T-helper 17 cell (primary cell): ENCODE results near the gene TRERF1. TPM values are rescaled to one million over a fixed set of nuclear protein-coding genes. Genes with fewer than 3 reads are reported as not detected.

Experiments
- ATAC-seq: fragments of 150-1000 bp; cut with Tn5 transposase; 2 replicates; pipeline ENCODE4 v1.10.0; 2021; ENCODE audit warnings: mild to moderate bottlenecking, moderate library complexity
- DNase-seq, 3 donors: peaks; one replicate each; pipeline versions ENCODE4 v3.0.0 to v3.0.0-alpha.2; 2020 to 2021
- H3K9me3 ChIP-seq: one replicate; pipeline ENCODE4 v1.7.0; 2013; ENCODE audit warnings: low read length, mild to moderate bottlenecking; ENCODE audit not compliant: control insufficient read depth, poor library complexity, severe bottlenecking
- H3K27ac Mint-ChIP-seq: one replicate; pipeline ENCODE4 v1.8.0; 2022; ENCODE audit warnings: mild to moderate bottlenecking, moderate library complexity, mixed read lengths
- H3K27me3 Mint-ChIP-seq: one replicate; pipeline ENCODE4 v1.8.0; 2022; ENCODE audit warnings: mixed read lengths
- H3K36me3 Mint-ChIP-seq: one replicate; pipeline ENCODE4 v1.8.0; 2022; ENCODE audit warnings: low read depth, mixed read lengths
- H3K4me1 Mint-ChIP-seq: one replicate; pipeline ENCODE4 v1.8.0; 2022; ENCODE audit warnings: mild to moderate bottlenecking, mixed read lengths
- H3K4me3 Mint-ChIP-seq: one replicate; pipeline ENCODE4 v1.8.0; 2022; ENCODE audit warnings: mild to moderate bottlenecking, moderate library complexity, mixed read lengths
- total RNA-seq, 4 donors: library from RNA in 2 of 4; stranded (reverse) in 2 of 4; gene quantifications; one replicate each; pipeline ENCODE4 v1.2.3 and lab custom pipeline; 2022 to 2026

TRERF1 gene
- total RNA-seq, 2 donors from 2014 or later, result 28.6 to 31.2 TPM

DNA sequence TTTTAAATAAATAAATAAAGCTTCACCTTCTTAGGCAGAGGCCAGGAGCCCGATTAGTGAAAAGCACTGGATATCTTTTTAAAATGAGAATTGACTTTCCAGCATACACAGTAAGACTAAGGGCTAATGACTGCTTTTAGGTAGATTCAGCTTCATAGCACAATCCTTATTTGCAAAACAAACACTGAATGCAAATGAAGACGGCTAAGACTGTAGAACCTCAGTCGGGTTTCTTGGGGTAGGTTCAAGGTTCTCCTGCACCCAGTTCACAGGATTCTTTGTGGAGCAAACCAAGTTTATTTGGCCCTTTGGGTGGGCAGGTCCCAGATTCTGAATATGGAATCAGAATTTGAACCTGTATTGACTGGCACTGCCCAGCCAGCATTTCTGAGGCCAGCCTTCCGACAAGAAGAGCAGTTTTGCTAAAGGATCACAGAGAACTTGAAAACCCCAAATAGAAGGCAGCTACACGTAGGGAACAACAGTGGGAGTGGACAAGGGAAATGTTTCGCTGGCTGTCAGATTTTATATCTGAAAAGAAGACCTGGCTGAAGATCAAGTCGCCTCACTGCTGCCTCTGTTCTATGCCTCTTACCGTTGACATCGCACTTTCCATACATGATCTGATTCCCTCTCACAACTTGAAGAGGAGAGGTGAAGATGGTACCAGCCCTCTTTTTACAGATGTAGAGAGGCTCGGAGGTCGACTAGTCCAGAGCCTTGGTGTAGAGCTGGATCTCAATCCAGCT, 8.2 kb downstream of the TRERF1 start:
- Mint-ChIP-seq H3K36me3 (peaks cover 4% of the 10 kb centered on the region), H3K27ac (peak overlapping the region; percentile 95), H3K27me3 (no peaks in the 10 kb centered on the region), H3K4me1 (peaks cover 55% of the 10 kb centered on the region), H3K4me3 (peak overlapping the region; percentile 43)
- no peak for DNase-seq
- ATAC-seq, result peak; percentile 31
- H3K9me3 ChIP-seq, result no peaks in the 10 kb centered on the region

GRCh38 chr6:42441697-42442081, 10.0 kb downstream of the TRERF1 start:
- H3K9me3 ChIP-seq, result no peaks in the 10 kb centered on the region
- ATAC-seq (peak; percentile 68), DNase-seq (no peak)
- peaks cover 44% of the 10 kb centered on the region for H3K4me1 Mint-ChIP-seq
- H3K27me3 Mint-ChIP-seq, result no peaks in the 10 kb centered on the region
- H3K4me3 Mint-ChIP-seq, result peak overlapping the region; percentile 89
- peak overlapping the region; percentile 95 for H3K27ac Mint-ChIP-seq
- H3K36me3 Mint-ChIP-seq, result peaks cover 4% of the 10 kb centered on the region

GRCh38 chr6:42440778-42441696, 10.7 kb downstream of the TRERF1 start:
- Mint-ChIP-seq H3K4me3 (peak overlapping the region; percentile 89), H3K36me3 (peaks cover 4% of the 10 kb centered on the region), H3K4me1 (peaks cover 40% of the 10 kb centered on the region), H3K27ac (peak overlapping the region; percentile 95), H3K27me3 (no peaks in the 10 kb centered on the region)
- no peak for DNase-seq
- H3K9me3 ChIP-seq, result no peaks in the 10 kb centered on the region
- peak; percentile 35 for ATAC-seq

GRCh38 chr6:42440027-42440426, 11.7 kb downstream of the TRERF1 start:
- no peaks in the 10 kb centered on the region for H3K27me3 Mint-ChIP-seq
- H3K4me1 Mint-ChIP-seq, result peaks cover 33% of the 10 kb centered on the region
- H3K4me3 Mint-ChIP-seq, result no peak overlapping the region
- peak overlapping the region; percentile 95 for H3K27ac Mint-ChIP-seq
- DNase-seq, result no peak
- H3K9me3 ChIP-seq, result no peaks in the 10 kb centered on the region
- peaks cover 4% of the 10 kb centered on the region for H3K36me3 Mint-ChIP-seq
- ATAC-seq, result no peak

GRCh38 chr6:42436825-42437224, 14.9 kb downstream of the TRERF1 start:
- no peak overlapping the region for H3K27ac Mint-ChIP-seq
- peaks cover 3% of the 10 kb centered on the region for H3K9me3 ChIP-seq
- ATAC-seq (no peak), DNase-seq (no peak)
- H3K4me1 Mint-ChIP-seq, result peaks cover 19% of the 10 kb centered on the region
- peaks cover 4% of the 10 kb centered on the region for H3K36me3 Mint-ChIP-seq
- H3K4me3 Mint-ChIP-seq, result no peak overlapping the region
- no peaks in the 10 kb centered on the region for H3K27me3 Mint-ChIP-seq

GRCh38 chr6:42434237-42434636, 17.5 kb downstream of the TRERF1 start:
- ATAC-seq (no peak), DNase-seq (no peak)
- H3K4me3 Mint-ChIP-seq, result no peak overlapping the region
- H3K9me3 ChIP-seq, result peaks cover 3% of the 10 kb centered on the region
- H3K27me3 Mint-ChIP-seq, result no peaks in the 10 kb centered on the region
- H3K36me3 Mint-ChIP-seq, result peaks cover 4% of the 10 kb centered on the region
- H3K4me1 Mint-ChIP-seq, result peaks cover 18% of the 10 kb centered on the region
- no peak overlapping the region for H3K27ac Mint-ChIP-seq

GRCh38 chr6:42433409-42433808, 18.3 kb downstream of the TRERF1 start:
- no peak overlapping the region for H3K4me3 Mint-ChIP-seq
- H3K9me3 ChIP-seq, result peaks cover 3% of the 10 kb centered on the region
- ATAC-seq (no peak), DNase-seq (no peak)
- peaks cover 2% of the 10 kb centered on the region for H3K36me3 Mint-ChIP-seq
- H3K4me1 Mint-ChIP-seq, result peaks cover 23% of the 10 kb centered on the region
- H3K27ac Mint-ChIP-seq, result peak overlapping the region; percentile 54
- no peaks in the 10 kb centered on the region for H3K27me3 Mint-ChIP-seq

GRCh38 chr6:42431877-42432276, 19.8 kb downstream of the TRERF1 start:
- DNase-seq (no peak), ATAC-seq (no peak)
- no peaks in the 10 kb centered on the region for H3K27me3 Mint-ChIP-seq
- H3K4me1 Mint-ChIP-seq, result peaks cover 31% of the 10 kb centered on the region
- H3K27ac Mint-ChIP-seq, result peak overlapping the region; percentile 29
- H3K4me3 Mint-ChIP-seq, result no peak overlapping the region
- H3K36me3 Mint-ChIP-seq, result peaks cover 2% of the 10 kb centered on the region
- H3K9me3 ChIP-seq, result peaks cover 3% of the 10 kb centered on the region

GRCh38 chr6:42431356-42431755, 20.4 kb downstream of the TRERF1 start:
- DNase-seq (no peak), ATAC-seq (no peak)
- peaks cover 3% of the 10 kb centered on the region for H3K9me3 ChIP-seq
- Mint-ChIP-seq H3K36me3 (peaks cover 2% of the 10 kb centered on the region), H3K27ac (peak overlapping the region; percentile 29), H3K27me3 (no peaks in the 10 kb centered on the region), H3K4me3 (no peak overlapping the region), H3K4me1 (peaks cover 29% of the 10 kb centered on the region)

DNA sequence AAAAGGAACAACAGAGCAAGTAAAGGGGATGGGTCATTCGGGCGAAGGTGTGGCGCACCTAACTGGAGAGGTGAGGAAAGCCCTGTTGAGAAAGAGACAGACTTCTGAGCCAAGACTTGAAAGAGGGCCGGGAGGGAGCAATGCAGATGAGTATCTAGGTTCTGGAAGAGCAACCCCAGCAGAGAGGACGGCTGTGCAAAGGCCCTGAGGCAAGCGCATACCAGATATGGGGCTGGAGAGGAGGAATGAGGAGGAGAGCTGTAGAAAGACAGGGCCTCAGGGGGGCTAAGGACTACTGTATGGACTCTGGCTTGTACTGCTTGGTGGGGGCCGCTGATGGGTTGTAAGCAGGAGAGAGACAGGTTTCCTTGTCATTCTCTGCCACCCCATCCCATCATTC, 21.9 kb downstream of the TRERF1 start:
- no peak for ATAC-seq
- H3K4me1 Mint-ChIP-seq, result peaks cover 38% of the 10 kb centered on the region
- H3K27ac Mint-ChIP-seq, result peak overlapping the region; percentile 96
- DNase-seq, result no peak
- H3K4me3 Mint-ChIP-seq, result peak overlapping the region; percentile 60
- H3K36me3 Mint-ChIP-seq, result peaks cover 2% of the 10 kb centered on the region
- H3K9me3 ChIP-seq, result peaks cover 3% of the 10 kb centered on the region
- H3K27me3 Mint-ChIP-seq, result no peaks in the 10 kb centered on the region

- Mint-ChIP-seq H3K36me3 (peaks cover 2% of the 10 kb centered on the region), H3K4me3 (peak overlapping the region; percentile 80), H3K27me3 (no peaks in the 10 kb centered on the region), H3K27ac (peak overlapping the region; percentile 96), H3K4me1 (peaks cover 43% of the 10 kb centered on the region)
- DNase-seq (no peak), ATAC-seq (no peak)
- H3K9me3 ChIP-seq, result peaks cover 3% of the 10 kb centered on the region
These were observed 22.6 kb downstream of the TRERF1 start for GRCh38 chr6:42429042-42429585.

- H3K4me3 Mint-ChIP-seq, result peak overlapping the region; percentile 80
- peak overlapping the region; percentile 96 for H3K27ac Mint-ChIP-seq
- peaks cover 47% of the 10 kb centered on the region for H3K4me1 Mint-ChIP-seq
- no peaks in the 10 kb centered on the region for H3K27me3 Mint-ChIP-seq
- peak; percentile 90 for ATAC-seq
- H3K36me3 Mint-ChIP-seq, result peaks cover 2% of the 10 kb centered on the region
- DNase-seq, result peak in 1 of 3 donors; percentile 31
- H3K9me3 ChIP-seq, result peaks cover 3% of the 10 kb centered on the region
These were observed 23.2 kb downstream of the TRERF1 start for GRCh38 chr6:42428326-42429041.

GRCh38 chr6:42427871-42428270, 23.9 kb downstream of the TRERF1 start:
- ATAC-seq (peak; percentile 11), DNase-seq (no peak)
- Mint-ChIP-seq H3K36me3 (no peaks in the 10 kb centered on the region), H3K27ac (peak overlapping the region; percentile 96), H3K27me3 (no peaks in the 10 kb centered on the region), H3K4me3 (peak overlapping the region; percentile 80), H3K4me1 (peaks cover 52% of the 10 kb centered on the region)
- H3K9me3 ChIP-seq, result no peaks in the 10 kb centered on the region
